Thyroid gland (tissue), 4 donors: ENCODE data around the gene SLC26A4.

Experiments
- POLR2A ChIP-seq, 2 donors: fragments of 450-650 bp; IDR thresholded peaks; one replicate each; pipeline ENCODE4 v1.6.1; 2017; ENCODE audit warnings: antibody characterized with exemption in 2 of 2, mild to moderate bottlenecking in 2 of 2, moderate library complexity in 1 of 2
- TF ChIP-seq, protein P1 (sequence below), 6 experiments: fragments of 200-600 bp in 3 of 6; fragments of 450-650 bp in 3 of 6; sonication (generic) in 3 of 6; IDR thresholded peaks; one replicate each; pipeline ENCODE4 v1.5.1; 2016 to 2019; ENCODE audit warnings: antibody characterized with exemption in 6 of 6, mild to moderate bottlenecking in 2 of 6, inconsistent platforms in 1 of 6, moderate library complexity in 1 of 6

GRCh38 chr7:107644309-107644974 lies 16.2 kb upstream of the SLC26A4 start:
- TF ChIP-seq, protein P1, sequence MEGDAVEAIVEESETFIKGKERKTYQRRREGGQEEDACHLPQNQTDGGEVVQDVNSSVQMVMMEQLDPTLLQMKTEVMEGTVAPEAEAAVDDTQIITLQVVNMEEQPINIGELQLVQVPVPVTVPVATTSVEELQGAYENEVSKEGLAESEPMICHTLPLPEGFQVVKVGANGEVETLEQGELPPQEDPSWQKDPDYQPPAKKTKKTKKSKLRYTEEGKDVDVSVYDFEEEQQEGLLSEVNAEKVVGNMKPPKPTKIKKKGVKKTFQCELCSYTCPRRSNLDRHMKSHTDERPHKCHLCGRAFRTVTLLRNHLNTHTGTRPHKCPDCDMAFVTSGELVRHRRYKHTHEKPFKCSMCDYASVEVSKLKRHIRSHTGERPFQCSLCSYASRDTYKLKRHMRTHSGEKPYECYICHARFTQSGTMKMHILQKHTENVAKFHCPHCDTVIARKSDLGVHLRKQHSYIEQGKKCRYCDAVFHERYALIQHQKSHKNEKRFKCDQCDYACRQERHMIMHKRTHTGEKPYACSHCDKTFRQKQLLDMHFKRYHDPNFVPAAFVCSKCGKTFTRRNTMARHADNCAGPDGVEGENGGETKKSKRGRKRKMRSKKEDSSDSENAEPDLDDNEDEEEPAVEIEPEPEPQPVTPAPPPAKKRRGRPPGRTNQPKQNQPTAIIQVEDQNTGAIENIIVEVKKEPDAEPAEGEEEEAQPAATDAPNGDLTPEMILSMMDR (IDR thresholded peaks at IDR 0.05), result no peak
- no peak for TF ChIP-seq POLR2A (IDR thresholded peaks at IDR 0.05)
